Vagina (tissue), 2 donors: ENCODE measurements around the gene CFAP141.

Experiments used
- CTCF ChIP-seq, 3 experiments: fragments of 450-650 bp in 2 of 3; fragments of 200-600 bp in 1 of 3; sonication (generic) in 1 of 3; IDR thresholded peaks; one replicate each; pipeline ENCODE4 v1.5.1; 2017 to 2019; ENCODE audit warnings: antibody characterized with exemption in 3 of 3, mild to moderate bottlenecking in 2 of 3, moderate library complexity in 2 of 3
- POLR2A ChIP-seq, 2 donors: fragments of 450-650 bp; IDR thresholded peaks; one replicate each; pipeline ENCODE4 v1.6.1; 2017; ENCODE audit warnings: antibody characterized with exemption in 2 of 2, mild to moderate bottlenecking in 2 of 2, moderate library complexity in 2 of 2
- POLR2AphosphoS5 ChIP-seq, 2 donors: sonication (generic); formaldehyde crosslinking; IDR thresholded peaks; one replicate each; pipeline ENCODE4 v1.9.0; 2017; ENCODE audit warnings: antibody characterized with exemption in 2 of 2, mild to moderate bottlenecking in 2 of 2, low read depth in 1 of 2; ENCODE audit not compliant: insufficient read depth in 1 of 2

GRCh38 chr1:154154534-154155191 is 51.5 kb downstream of the CFAP141 start, which contains the start of gene NUP210L:
- no peak for TF ChIP-seq CTCF (IDR thresholded peaks at IDR 0.05)
- TF ChIP-seq POLR2A (IDR thresholded peaks at IDR 0.05): no peak
- TF ChIP-seq POLR2AphosphoS5 (IDR thresholded peaks at IDR 0.05; ENCODE audit: insufficient read depth in 1 of 2, low read depth in 1 of 2): peak in 1 of 2 donors; percentile 54
